ENCODE measurements around the gene ZNF160.

DNA sequence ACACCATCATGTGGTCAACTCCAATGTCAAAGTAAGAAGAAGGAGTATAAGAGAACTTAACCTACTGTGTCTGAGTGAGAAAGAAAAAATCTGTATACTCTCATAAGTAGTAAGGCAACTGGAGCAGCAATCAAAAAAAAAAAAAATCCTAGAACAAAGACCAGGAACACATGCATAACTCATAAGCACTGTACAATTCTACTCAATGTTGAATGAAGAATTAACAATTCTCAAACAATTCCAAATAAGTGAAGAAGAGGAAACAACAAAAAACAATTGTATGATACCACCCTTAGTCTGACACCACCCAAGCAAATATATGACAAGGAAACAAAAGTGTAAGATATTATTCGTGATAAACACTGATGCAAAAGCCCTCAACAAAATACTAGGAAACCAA, 24.6 kb downstream of the ZNF160 start:
- TF ChIP-seq, protein P1, sequence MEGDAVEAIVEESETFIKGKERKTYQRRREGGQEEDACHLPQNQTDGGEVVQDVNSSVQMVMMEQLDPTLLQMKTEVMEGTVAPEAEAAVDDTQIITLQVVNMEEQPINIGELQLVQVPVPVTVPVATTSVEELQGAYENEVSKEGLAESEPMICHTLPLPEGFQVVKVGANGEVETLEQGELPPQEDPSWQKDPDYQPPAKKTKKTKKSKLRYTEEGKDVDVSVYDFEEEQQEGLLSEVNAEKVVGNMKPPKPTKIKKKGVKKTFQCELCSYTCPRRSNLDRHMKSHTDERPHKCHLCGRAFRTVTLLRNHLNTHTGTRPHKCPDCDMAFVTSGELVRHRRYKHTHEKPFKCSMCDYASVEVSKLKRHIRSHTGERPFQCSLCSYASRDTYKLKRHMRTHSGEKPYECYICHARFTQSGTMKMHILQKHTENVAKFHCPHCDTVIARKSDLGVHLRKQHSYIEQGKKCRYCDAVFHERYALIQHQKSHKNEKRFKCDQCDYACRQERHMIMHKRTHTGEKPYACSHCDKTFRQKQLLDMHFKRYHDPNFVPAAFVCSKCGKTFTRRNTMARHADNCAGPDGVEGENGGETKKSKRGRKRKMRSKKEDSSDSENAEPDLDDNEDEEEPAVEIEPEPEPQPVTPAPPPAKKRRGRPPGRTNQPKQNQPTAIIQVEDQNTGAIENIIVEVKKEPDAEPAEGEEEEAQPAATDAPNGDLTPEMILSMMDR (conservative IDR thresholded peaks at IDR 0.05; ENCODE audit: low read depth, low read length), result no peak
- TF ChIP-seq BHLHE40 (IDR thresholded peaks at IDR 0.05; ENCODE audit: low read depth, low read length) (no peak), FOS (IDR thresholded peaks at IDR 0.05; ENCODE audit: low read depth, low read length) (no peak), POLR2A (IDR thresholded peaks at IDR 0.05; ENCODE audit: low read depth, low read length) (no peak), MXI1 (IDR thresholded peaks at IDR 0.05; ENCODE audit: borderline replicate concordance, low read depth, low read length) (no peak), MAFK (IDR thresholded peaks at IDR 0.05; ENCODE audit: low read depth, low read length) (no peak), RAD21 (IDR thresholded peaks at IDR 0.05; ENCODE audit: low read length) (no peak), RFX5 (IDR thresholded peaks at IDR 0.05; ENCODE audit: low read depth, low read length) (no peak), RCOR1 (IDR thresholded peaks at IDR 0.05; ENCODE audit: insufficient replicate concordance, low read length) (no peak)
- TF ChIP-seq, protein P2, sequence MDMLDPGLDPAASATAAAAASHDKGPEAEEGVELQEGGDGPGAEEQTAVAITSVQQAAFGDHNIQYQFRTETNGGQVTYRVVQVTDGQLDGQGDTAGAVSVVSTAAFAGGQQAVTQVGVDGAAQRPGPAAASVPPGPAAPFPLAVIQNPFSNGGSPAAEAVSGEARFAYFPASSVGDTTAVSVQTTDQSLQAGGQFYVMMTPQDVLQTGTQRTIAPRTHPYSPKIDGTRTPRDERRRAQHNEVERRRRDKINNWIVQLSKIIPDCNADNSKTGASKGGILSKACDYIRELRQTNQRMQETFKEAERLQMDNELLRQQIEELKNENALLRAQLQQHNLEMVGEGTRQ (IDR thresholded peaks at IDR 0.05; ENCODE audit: low read depth, low read length), result no peak
- TF ChIP-seq, protein P3, sequence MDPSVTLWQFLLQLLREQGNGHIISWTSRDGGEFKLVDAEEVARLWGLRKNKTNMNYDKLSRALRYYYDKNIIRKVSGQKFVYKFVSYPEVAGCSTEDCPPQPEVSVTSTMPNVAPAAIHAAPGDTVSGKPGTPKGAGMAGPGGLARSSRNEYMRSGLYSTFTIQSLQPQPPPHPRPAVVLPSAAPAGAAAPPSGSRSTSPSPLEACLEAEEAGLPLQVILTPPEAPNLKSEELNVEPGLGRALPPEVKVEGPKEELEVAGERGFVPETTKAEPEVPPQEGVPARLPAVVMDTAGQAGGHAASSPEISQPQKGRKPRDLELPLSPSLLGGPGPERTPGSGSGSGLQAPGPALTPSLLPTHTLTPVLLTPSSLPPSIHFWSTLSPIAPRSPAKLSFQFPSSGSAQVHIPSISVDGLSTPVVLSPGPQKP (IDR thresholded peaks at IDR 0.05; ENCODE audit: borderline replicate concordance, low read depth, low read length), result no peak
